HEK293 (cell line): Measurements from ENCODE around the gene NARF.

Experiments
- CTCF ChIA-PET: fragments of 350-600 bp; formaldehyde crosslinking; extraction: SDS; loops from one replicate; lab custom pipeline; 2021; ENCODE audit warnings: antibody characterized with exemption; lab: Yijun Ruan, JAX
- POLR2A ChIA-PET: fragments of 300-600 bp; formaldehyde crosslinking; extraction: SDS; loops from one replicate; lab custom pipeline; 2020; ENCODE audit warnings: antibody characterized with exemption, inconsistent platforms; lab: Yijun Ruan, JAX
- H3K27ac ChIP-seq: fragments of 200-500 bp; sonication (Bioruptor generic); 2 replicates; pipeline ENCODE4 v1.5.1; 2014; ENCODE audit warnings: low read depth, low read length, control low read depth, inconsistent platforms; ENCODE audit errors: extremely low read depth
- H3K36me3 ChIP-seq, 2 experiments: fragments of 200-500 bp in 1 of 2; sonication (Bioruptor generic) in 1 of 2; 1 replicate in 1 of 2; 2 replicates in 1 of 2; pipeline ENCODE4 v1.5.1; 2014 to 2017; ENCODE audit warnings: inconsistent platforms in 2 of 2, low read length in 2 of 2; ENCODE audit not compliant: control insufficient read depth in 2 of 2, insufficient read depth in 1 of 2
- H3K4me1 ChIP-seq: fragments of 200-500 bp; sonication (Bioruptor generic); 2 replicates; pipeline ENCODE4 v1.5.1; 2014; ENCODE audit warnings: mild to moderate bottlenecking, low read length, inconsistent platforms; ENCODE audit not compliant: control insufficient read depth, insufficient read depth
- H3K4me3 ChIP-seq: 2 replicates; pipeline ENCODE4 v1.5.1; 2011; ENCODE audit warnings: low read depth, mild to moderate bottlenecking, control low read depth, low read length, moderate library complexity
- H3K9me3 ChIP-seq: fragments of 200-500 bp; sonication (Bioruptor generic); 2 replicates; pipeline ENCODE4 v1.5.1; 2014; ENCODE audit warnings: low read depth, low read length, inconsistent platforms; ENCODE audit not compliant: control insufficient read depth, insufficient read depth
- ATF2 ChIP-seq: fragments of 450-650 bp; formaldehyde crosslinking; IDR thresholded peaks from 2 replicates; pipeline ENCODE4 v1.5.1; 2016; ENCODE audit warnings: missing biosample characterization, missing genetic modification characterization, low read depth
- GLI2 ChIP-seq: fragments of 450-650 bp; formaldehyde crosslinking; IDR thresholded peaks from 2 replicates; pipeline ENCODE4; 2017; ENCODE audit warnings: missing biosample characterization, missing genetic modification characterization, low read depth, borderline replicate concordance
- HIC1 ChIP-seq: fragments of 450-650 bp; formaldehyde crosslinking; IDR thresholded peaks from 2 replicates; pipeline ENCODE4 v1.5.1; 2016; ENCODE audit warnings: missing biosample characterization, missing genetic modification characterization
- PATZ1 ChIP-seq: fragments of 450-650 bp; formaldehyde crosslinking; IDR thresholded peaks from 2 replicates; pipeline ENCODE4 v1.5.1; 2016; ENCODE audit warnings: missing biosample characterization, missing genetic modification characterization
- SCRT1 ChIP-seq: fragments of 450-650 bp; formaldehyde crosslinking; IDR thresholded peaks from 2 replicates; pipeline ENCODE4 v1.5.1; 2016; ENCODE audit warnings: missing biosample characterization, missing genetic modification characterization, borderline replicate concordance
- SCRT2 ChIP-seq: fragments of 450-650 bp; formaldehyde crosslinking; IDR thresholded peaks from 2 replicates; pipeline ENCODE4 v1.5.1; 2016; ENCODE audit warnings: missing biosample characterization, missing genetic modification characterization
- TRIM28 ChIP-seq: IDR thresholded peaks from 2 replicates; pipeline ENCODE4 v1.6.1; 2011; ENCODE audit warnings: low read length, control low read depth, borderline replicate concordance
- ZBTB26 ChIP-seq: fragments of 450-650 bp; formaldehyde crosslinking; optimal IDR thresholded peaks from 2 replicates; pipeline ENCODE3; 2016; ENCODE audit warnings: missing biosample characterization, mild to moderate bottlenecking, missing genetic modification characterization
- ZEB2 ChIP-seq: fragments of 450-650 bp; formaldehyde crosslinking; IDR thresholded peaks from 2 replicates; pipeline ENCODE4 v1.5.1; 2016; ENCODE audit warnings: missing biosample characterization, missing genetic modification characterization
- ZIC2 ChIP-seq: fragments of 450-650 bp; formaldehyde crosslinking; IDR thresholded peaks from 2 replicates; pipeline ENCODE4 v1.5.1; 2016; ENCODE audit warnings: missing biosample characterization, missing genetic modification characterization
- ZNF121 ChIP-seq: fragments of 450-650 bp; formaldehyde crosslinking; IDR thresholded peaks from 2 replicates; pipeline ENCODE4 v1.5.1; 2016; ENCODE audit warnings: missing biosample characterization, missing genetic modification characterization
- ZNF37A ChIP-seq: fragments of 450-650 bp; IDR thresholded peaks from 2 replicates; pipeline ENCODE4 v1.5.1; 2018; ENCODE audit warnings: missing biosample characterization, missing genetic modification characterization
- ZNF521 ChIP-seq: fragments of 450-650 bp; formaldehyde crosslinking; IDR thresholded peaks from 2 replicates; pipeline ENCODE4 v1.5.1; 2017; ENCODE audit warnings: missing biosample characterization, mild to moderate bottlenecking, missing genetic modification characterization
- TF ChIP-seq, protein P1 (sequence below): fragments of 450-650 bp; formaldehyde crosslinking; IDR thresholded peaks from 2 replicates; pipeline ENCODE4 v1.5.1; 2016; ENCODE audit warnings: missing biosample characterization, missing genetic modification characterization
- TF ChIP-seq, protein P2 (sequence below): fragments of 450-650 bp; formaldehyde crosslinking; IDR thresholded peaks from 2 replicates; pipeline ENCODE4 v1.5.1; 2016; ENCODE audit warnings: missing biosample characterization, missing genetic modification characterization, borderline replicate concordance

Gene NARF

DNA sequence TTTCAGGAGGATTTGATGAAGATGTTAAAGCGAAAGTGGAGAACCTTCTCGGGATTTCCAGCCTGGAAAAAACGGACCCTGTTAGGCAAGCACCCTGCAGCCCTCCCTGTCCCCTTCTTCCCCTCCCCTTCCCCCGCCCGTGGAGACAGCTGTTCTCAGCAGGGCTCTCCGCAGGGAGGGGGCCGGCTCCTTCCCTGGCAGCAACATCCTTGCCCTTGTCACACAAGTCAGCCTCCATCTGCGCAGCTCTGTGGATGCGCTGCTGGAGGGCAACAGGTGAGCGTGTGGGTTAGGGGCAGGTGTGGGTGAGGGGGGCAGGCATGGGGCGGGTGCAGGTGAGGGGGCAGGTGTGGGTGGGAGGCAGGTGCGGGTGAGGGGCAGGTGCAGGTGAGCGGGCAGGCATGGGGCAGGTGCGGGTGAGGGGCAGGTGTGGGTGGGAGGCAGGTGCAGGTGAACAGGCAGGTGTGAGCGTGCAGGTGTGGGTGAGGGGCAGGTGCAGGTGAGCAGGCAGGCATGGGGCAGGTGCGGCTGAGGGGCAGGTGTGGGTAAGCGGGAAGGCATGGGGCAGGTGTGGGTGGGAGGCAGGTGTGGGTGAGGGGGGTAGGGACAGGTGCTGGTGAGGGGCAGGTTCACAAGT lies 17.4 kb upstream of the NARF start:
- no peak for TF ChIP-seq ZBTB26
- TF ChIP-seq SCRT2 (tag by site-specific recombination), result peak; percentile 81
- TF ChIP-seq GLI2 (tag by site-specific recombination), result no peak
- TF ChIP-seq ZNF37A, result no peak
- peak; percentile 79 for TF ChIP-seq SCRT1 (tag by site-specific recombination)
- peak; percentile 99 for TF ChIP-seq ZEB2 (tag by site-specific recombination)
- peak; percentile 71 for TF ChIP-seq ZIC2
- TF ChIP-seq, all 188 proteins: peak for 4
- H3K27ac ChIP-seq, result no peak overlapping the region
- no peaks in the 10 kb centered on the region for H3K9me3 ChIP-seq
- CTCF ChIA-PET, result interaction anchor here (0.6 kb wide), 1 partner anchor 327 kb away, joined by 3 read pairs; no protein-coding TSS in a partner anchor
- no peaks in the 10 kb centered on the region for H3K4me1 ChIP-seq
- peaks cover 0 to 60% of the 10 kb centered on the region in 2 experiments; a peak in 1 of 3 replicates for H3K36me3 ChIP-seq
- POLR2A ChIA-PET, result interaction anchor here (0.7 kb wide), 1 partner anchor 62 kb away, joined by 3 read pairs; no protein-coding TSS in a partner anchor
- H3K4me3 ChIP-seq, result no peak overlapping the region

- ChIA-PET CTCF (interaction anchor here (0.5 to 0.6 kb wide), 2 partner anchors 19 to 326 kb away, joined by 3 read pairs; no protein-coding TSS in a partner anchor), POLR2A (interaction anchor here (1.1 to 1.2 kb wide), 2 partner anchors 16 to 17 kb away, joined by 3 read pairs; partner anchors contain the start of gene NARF)
- no peaks in the 10 kb centered on the region for H3K4me1 ChIP-seq
- H3K27ac ChIP-seq, result no peak overlapping the region
- TF ChIP-seq, protein P1, sequence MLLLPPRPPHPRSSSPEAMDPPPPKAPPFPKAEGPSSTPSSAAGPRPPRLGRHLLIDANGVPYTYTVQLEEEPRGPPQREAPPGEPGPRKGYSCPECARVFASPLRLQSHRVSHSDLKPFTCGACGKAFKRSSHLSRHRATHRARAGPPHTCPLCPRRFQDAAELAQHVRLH (tag by site-specific recombination), result no peak
- TF ChIP-seq ZIC2, result peak; percentile 43
- 0 out of 2 replicates have a peak, but pooled peaks have one; percentile 41 for TF ChIP-seq HIC1 (tag by site-specific recombination)
- TF ChIP-seq PATZ1 (tag by site-specific recombination), result 0 out of 2 replicates have a peak, but pooled peaks have one; percentile 15
- H3K9me3 ChIP-seq, result no peaks in the 10 kb centered on the region
- peaks cover 0 to 52% of the 10 kb centered on the region in 2 experiments; a peak in 1 of 3 replicates for H3K36me3 ChIP-seq
- no peak overlapping the region for H3K4me3 ChIP-seq
Observed at GRCh38 chr17:82441691-82442487, 16.7 kb upstream of the NARF start.

DNA sequence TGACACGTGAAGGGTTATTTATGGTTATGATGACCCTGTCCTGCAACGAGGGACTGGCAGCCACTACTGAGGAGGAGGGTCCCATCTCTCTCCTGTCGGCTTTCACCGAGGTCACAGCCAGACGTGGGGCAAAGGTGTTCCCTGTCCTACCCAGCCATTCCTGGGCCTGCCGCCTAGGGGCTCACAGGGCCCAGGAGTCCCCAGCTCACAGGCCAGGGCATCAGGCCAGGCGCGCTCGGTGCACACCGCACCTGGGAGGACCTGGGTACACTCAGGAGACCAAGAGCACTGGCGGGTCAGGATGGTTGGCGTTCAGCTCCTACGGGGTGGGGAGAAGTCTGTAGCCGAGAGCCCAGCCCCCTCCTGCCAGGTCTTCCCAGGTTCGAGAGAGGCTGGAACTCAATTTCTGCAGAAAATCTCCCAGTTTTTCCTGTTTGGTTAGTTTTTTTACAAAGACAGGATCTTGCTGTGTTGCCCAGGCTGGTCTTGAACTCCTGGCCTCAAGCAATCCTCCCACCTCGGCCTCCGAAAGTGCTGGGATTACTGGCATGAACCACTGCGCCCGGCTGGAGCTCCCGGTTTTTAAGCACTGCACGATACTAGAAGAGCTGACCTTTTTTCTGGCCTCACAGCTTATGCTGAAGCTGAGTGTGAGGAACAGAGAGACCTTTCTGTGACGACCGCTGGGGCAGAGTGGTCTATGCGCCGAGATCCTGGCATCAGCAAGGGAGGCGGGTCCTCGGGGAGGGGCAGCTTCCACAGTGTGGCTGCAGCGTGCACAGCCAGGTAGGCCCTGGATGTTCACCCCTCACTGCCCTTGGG lies 15.7 kb upstream of the NARF start:
- H3K9me3 ChIP-seq, result no peaks in the 10 kb centered on the region
- ChIA-PET POLR2A (interaction anchor here (0.8 to 1.2 kb wide), 3 partner anchors 9 to 16 kb away, joined by 3 read pairs; partner anchors contain the start of gene NARF), CTCF (interaction anchor here (0.6 kb wide), 1 partner anchor 117 kb away, joined by 3 read pairs; no protein-coding TSS in a partner anchor)
- H3K4me1 ChIP-seq, result no peaks in the 10 kb centered on the region
- no peak overlapping the region for H3K27ac ChIP-seq
- H3K36me3 ChIP-seq, result peaks cover 0 to 48% of the 10 kb centered on the region in 2 experiments; a peak in 1 of 3 replicates
- TF ChIP-seq TRIM28 (no peak), ZNF121 (tag by site-specific recombination) (peak; percentile 70), ATF2 (no peak), ZNF521 (tag by site-specific recombination) (no peak)
- TF ChIP-seq, protein P2, sequence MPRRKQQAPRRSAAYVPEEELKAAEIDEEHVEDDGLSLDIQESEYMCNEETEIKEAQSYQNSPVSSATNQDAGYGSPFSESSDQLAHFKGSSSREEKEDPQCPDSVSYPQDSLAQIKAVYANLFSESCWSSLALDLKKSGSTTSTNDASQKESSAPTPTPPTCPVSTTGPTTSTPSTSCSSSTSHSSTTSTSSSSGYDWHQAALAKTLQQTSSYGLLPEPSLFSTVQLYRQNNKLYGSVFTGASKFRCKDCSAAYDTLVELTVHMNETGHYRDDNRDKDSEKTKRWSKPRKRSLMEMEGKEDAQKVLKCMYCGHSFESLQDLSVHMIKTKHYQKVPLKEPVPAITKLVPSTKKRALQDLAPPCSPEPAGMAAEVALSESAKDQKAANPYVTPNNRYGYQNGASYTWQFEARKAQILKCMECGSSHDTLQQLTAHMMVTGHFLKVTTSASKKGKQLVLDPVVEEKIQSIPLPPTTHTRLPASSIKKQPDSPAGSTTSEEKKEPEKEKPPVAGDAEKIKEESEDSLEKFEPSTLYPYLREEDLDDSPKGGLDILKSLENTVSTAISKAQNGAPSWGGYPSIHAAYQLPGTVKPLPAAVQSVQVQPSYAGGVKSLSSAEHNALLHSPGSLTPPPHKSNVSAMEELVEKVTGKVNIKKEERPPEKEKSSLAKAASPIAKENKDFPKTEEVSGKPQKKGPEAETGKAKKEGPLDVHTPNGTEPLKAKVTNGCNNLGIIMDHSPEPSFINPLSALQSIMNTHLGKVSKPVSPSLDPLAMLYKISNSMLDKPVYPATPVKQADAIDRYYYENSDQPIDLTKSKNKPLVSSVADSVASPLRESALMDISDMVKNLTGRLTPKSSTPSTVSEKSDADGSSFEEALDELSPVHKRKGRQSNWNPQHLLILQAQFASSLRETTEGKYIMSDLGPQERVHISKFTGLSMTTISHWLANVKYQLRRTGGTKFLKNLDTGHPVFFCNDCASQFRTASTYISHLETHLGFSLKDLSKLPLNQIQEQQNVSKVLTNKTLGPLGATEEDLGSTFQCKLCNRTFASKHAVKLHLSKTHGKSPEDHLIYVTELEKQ, result no peak
- H3K4me3 ChIP-seq, result no peak overlapping the region
